GM18873 (cell line): ENCODE results near the gene STK25.
A peak's percentile ranks its signal among the peaks of the same experiment; 100 is the strongest.

Source experiments
- ATAC-seq: cut with Tn5 transposase; IDR thresholded peaks from one replicate; pipeline ENCODE4 v1.9.1; 2021; ENCODE audit warnings: mild to moderate bottlenecking, moderate library complexity, moderate number of reproducible peaks; ENCODE audit not compliant: unreplicated experiment, low FRiP score

STK25 gene

DNA sequence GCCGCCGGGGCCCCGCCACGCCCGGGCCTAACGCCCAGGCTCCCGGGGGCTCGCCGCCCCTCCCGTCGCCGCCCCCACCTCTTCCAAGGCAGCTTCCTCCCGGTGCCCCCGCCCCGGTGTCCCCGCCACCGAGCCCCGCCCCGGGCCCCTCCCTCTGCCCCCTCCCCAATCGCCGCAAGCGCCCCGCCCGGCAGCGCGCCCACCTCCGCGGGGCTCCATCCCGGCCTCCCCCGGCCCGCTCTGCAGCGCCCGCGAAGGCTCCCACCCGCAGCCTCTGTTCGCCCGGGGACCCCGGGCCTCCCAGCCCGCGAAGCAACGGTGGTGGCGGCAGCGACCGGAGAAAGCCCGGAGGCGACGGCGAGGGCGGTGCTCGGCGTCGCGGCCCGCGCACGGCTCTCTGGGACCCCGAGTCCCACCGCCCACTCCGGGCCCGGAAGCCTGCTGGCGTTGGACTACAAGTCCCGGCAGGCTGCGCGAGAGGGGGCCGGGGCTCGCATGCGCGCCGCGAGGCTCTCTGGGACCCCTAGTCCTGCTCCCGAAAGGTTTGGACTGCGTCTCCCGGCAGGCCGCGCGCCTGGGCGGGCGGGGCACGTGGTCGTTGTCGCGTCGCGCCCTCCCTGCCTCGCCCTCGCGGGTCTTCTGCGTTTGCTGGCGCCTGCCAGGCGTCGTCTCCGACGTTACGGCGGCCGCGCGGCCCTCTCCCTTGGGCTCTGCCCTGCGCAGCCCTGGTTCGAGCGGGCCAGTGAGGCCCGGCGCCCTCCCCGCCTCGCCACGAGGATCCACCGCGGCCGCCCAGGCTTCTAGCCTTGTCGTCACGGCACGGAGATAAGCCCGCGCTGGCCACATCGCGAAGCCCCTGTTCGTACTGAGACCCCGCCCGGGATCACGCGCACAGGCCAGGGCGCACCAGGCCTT lies at the start of gene STK25:
Gene STK25 (minus strand): TSS at position 345 of the 915 bp plus-strand sequence. CDS start 549 bp downstream, outside the sequence.
- peak; percentile 81 for ATAC-seq

DNA sequence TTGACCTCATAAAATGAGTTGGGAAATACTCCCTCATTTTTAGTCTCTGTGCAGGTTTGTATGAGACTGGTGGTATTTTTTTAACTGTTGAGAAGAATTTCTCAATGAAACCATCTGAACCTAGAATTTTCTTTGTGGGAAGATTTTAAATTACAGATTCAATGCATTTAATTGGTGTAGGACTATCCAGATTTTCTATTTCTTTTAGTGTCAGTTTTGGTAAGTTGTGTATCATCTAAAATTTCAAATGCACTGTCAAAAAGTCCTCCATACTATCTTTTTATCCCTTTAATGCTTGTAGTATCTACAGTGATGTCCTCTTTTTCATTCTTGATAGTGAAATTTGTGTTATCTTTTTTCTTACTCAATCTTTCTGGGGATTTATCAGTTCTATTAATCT lies 48.4 kb upstream of the STK25 start:
- ATAC-seq: no peak

DNA sequence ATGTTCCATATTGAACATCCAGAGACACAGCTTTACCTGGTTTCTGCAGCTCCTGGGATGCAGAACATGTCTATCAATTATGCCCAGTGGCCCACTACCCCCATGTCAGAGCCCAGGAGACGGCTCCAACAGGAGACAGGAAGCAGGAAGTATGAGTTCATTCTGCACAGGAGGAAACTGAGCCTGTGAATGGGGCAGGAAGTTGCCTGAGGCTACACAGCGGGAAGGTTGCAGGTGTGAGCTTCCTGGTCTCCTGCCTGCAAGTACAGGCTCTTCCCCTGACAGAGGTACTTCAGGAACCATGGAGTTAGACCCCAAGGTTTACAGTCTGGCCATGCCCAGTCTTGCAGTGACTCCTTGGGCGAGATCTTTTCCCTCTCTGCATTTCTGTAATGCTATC lies 47.3 kb upstream of the STK25 start:
- ATAC-seq: no peak

DNA sequence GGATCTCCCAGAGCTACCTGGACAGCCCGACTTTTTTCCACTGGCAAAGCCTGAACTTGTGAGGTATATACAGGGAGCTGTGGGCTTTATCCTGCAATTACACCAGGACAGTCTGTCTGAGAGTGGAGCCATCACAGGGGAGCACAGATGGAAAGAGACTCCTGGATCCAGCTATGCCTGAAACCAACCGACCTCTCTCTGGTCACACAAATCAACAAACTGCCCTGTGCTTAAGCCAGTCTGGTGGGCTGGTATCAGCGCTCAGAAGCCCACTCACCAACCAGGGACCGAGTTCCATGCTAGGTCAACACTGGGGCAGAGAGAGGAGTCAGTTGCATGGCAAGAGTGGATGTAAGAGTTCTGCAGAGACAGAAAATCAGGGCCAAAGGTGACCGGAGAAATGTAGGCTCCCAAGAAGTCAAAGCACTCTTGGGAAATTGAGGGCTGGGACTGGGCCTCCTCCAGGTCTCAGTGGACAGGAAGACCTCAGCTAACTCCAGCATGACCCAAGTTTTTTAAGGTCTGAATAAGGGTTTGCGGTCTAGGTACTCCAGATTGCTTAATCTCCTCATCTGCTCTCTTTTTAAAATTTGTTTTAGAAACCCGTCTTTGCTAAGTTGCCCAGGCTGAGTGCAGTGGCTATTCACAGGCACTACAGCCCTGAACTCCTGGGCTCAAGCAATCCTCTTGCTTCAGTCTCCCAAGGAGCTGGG lies 46.4 kb upstream of the STK25 start:
- ATAC-seq: no peak

DNA sequence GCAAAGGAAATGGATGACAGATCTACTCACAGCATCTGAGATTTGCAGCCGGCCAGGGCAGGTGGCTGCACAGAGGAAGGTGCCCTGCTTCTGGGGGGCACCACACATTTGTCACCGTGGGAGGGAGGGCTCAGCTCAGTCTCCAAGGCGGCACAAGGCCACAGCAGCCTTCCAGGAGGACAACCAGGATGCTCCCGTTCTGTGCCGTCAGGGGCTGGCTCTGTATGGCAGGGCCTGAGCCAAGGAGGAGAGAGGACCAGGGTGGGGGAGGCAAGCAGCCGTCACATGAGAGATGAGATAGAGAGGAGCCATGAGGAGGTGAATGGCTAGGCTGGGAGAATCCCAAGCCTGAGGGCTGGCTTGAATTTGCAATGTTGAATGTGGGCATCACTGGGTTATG lies 45.6 kb upstream of the STK25 start:
- ATAC-seq: no peak

DNA sequence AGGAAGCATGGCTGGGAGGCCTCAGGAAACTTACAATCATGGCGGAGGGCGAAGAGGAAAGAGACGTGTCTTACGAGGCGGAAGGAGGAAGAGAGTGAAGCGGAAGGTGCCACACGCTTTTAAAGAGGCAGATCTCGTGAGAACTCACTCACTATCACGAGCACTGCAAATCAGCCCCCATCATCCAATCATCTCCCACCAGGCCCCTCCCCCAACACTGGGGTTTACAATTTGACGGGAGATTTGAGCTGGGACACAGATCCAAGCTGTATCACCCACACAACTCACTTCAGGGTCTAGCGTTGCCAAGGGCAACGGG lies 45.1 kb upstream of the STK25 start:
- no peak for ATAC-seq

DNA sequence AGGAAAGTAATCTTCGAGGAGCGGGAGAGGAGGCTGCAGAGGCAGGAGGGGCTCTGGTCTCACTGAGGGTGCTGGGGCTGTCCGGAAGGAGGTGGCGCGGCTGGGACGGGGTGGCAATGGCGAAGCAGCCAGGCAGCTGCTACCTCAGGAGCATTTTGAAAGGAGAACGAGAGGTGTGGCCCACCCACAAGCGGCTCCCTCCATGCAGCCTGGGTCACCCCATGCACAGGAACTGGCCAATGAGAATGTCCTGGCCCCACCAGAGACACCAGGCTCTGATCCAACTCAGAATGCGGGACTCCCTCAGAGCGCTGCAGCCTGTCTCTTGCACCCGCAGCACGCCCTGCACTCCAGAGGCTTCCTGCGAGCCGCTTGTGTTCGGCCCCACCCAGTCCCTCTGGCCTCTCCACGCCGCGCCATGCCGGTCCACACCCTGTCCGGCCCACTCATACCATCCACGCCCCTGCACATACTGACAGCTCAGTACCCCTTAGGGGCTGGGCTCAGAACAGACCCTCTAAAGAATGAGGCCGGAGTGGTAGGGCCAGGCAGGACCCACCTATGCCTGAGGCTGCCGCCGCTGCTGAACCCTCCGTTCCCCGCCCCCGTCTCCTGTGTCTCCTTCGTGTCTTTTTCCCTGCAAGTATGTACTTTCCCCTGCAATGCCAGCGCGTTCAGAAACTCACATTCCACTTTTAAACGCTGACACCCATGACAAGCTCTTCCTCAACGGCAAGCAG lies 43.8 kb upstream of the STK25 start:
- ATAC-seq: no peak

DNA sequence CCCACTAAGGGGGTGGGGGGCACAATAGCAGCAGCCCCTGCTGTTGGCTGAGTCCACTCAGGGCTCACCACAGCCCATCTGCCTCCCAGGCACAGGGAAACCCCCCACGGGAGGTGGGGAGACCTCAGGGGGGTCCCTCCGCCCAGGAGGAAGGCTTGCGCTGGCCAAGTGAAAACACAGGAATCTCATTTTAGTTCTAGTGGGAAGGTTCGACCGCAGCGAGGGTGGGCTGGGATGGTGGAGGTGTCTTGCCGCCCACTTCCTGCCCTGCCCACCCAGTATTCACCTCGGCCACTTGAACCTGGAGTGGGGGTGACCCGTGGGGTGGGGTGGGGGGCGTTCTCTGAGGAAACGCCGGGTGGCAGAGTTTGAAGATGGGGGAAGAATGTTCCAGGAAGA lies 43.2 kb upstream of the STK25 start:
- no peak for ATAC-seq

DNA sequence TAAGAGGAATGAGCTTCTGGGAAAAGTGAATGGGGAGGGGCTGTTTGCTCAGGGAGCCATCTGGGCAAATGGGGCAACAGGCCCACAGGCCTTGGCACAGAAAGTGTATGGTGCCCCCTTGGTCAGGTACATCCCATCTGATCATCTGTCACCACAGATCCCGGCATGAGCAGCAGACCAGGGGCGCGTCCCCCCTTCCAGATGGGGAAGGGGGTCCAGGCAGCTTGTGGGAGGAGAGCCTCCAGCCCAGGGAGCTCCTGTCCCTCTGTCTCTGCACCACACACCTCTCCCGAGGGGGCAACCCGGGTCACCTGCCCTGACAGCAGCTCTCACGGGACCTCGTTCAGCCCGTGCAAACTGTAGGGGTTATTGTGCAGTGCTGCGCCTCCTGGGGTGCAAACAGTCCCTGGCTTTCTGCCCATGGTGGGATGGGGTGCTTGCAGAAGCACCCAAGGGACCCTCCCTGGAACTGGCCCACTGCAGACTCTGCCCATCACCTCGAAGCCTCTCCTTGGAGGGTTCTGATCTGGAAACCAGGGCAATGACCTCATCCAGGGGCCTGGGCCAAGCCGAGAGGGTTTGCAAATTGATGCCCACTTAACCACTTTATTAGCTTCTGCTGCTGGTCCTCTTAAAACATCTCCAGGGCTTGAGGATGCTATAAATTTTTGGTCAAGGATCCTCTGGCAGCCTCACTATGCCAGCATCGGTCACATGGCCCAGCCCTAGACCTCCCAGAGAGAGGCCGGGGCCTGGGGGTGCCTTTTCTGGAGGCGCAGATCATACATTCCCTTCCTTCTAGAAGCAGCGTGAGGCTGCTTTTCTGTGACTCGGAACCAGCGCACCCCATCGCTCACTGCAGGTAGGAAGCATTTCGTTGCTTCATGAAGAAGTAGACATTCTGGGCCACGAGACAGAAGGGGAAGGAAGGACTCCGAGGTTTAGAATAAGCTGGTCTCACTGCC lies 42.5 kb upstream of the STK25 start:
- no peak for ATAC-seq

DNA sequence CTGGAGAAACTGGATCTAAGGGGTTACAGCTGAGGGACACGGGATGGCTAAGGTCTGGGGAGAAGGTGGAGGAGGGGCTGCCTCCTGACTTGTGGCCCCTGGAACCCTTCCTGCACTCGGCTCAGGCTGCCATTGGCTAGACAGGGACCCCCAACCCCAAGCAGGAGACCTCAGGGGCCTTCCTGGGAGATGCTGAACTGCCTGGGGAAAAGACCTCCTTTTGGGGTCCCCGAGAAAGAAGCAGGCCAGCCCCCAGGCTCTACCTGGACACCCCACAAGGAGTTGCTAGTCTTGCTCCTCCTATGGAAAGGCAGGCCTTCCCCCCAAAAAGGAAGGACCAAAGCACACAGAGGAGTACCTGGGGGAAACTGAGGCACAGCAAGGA lies 40.1 kb upstream of the STK25 start:
- ATAC-seq: no peak

DNA sequence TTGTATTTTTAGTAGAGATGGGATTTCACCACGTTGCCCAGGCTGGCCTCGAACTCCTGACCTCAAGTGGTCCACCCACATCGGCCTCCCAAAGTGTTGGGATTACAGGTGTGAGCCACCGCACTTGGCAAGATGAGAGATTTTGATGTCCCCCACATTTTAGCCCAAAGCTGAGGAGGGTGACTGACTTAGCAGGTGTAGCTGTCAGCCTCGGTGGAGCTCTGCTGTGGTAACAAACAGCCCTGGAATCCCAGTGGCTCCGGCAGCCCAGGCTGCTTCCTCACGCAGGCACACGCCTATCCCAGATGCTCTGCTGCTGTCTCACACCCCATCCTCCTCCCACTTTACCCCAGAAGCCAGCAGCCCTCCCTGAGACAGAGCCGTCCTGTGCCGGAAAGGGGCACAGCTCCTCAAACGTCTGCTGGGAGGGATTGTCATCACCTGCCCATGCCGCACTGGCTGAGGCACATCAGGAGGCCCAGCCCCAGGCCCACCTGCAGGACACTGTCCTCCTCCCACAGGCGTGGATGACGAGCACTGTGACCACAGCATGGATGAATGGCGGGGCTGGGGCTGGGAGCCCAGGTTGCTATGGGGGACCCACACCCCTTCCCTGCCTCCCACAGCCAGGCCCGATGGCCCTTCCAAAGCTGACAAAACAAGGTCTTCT lies 39.5 kb upstream of the STK25 start:
- ATAC-seq: no peak

DNA sequence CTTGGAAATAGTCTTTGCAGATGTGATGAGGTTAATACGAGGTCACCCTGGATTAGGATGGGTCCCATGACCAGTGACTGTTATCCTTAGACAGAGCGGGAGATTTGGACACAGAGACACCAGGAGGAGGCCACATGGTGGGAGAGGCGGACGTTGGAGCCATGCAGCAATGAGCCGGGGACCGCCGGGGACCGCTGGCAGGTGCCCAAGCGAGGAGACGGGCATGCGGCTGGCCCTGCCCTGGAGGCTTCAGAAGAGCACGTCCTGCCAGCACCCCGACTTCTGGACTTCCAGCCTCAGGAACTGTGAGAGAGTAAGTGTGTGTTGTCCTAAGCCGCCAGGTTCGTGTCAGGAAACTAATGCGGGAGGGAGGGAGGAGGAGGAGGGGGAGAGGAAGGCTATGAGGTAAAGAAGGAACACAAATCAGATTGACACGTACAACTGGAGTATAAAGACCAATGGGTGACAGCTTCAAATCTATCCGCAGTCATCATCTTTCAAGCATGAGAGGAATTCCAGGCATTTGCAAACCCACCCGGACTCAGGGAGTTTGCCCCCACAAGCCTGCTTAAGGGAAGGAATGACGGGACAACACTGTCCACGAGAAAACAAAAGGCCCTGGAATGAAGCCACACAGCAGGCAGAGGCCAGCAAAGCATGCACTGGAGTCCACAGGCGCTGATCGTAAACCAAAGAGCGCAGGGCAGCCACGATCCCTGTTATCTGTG lies 38.6 kb upstream of the STK25 start:
- no peak for ATAC-seq

DNA sequence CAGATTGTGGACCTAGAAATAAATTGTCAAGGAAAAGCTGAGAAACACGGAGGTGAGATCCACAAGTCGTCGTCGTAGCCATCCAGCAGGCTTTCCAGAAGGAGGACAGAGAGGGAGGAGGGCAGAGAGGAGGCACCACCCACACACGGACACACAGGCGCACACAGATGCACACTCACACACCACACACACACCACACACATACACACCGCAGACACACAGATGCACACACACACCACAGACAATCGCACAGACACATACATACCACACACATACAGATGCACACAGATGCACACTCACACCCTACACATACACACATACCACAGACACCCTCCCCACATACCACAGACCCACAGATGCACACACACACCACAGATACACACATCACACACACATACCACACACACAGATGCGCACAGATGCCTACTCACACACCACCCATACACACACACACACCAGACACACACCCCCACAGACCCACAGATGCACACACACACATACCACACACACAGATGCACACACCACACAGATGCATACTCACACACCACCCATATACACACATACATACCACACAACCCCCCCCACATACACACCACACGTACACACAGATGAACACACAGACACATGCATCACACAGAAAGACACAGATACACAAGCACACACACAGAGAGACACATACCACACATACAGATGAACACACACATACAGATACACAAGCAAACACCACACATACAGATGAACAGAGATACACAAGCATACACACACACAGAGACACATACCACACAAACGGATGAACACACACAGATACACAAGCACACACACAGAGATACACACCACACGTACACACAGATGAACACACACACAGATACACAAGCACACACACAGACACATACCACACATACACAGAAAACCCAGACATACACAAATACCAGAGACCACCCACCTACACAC lies 37.4 kb upstream of the STK25 start:
- no peak for ATAC-seq

DNA sequence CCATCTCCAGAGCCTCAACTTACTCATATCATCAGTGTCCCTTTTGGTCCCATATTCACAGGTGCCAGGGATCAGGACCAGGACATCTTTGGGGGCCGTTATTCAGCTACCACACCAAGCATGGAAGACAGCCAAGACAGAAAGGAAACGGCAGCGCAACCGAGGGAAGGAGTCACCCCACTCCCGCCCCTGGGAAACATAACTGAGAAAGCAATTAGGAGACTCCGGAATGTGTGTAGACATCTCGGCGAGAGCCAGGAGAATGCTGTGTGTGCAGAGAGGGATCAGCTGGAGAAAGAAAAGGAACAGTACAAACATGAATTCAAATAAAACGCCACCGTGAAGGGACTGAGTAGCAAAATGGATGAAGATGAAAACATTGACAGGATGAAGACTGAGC lies 36.7 kb upstream of the STK25 start:
- no peak for ATAC-seq

DNA sequence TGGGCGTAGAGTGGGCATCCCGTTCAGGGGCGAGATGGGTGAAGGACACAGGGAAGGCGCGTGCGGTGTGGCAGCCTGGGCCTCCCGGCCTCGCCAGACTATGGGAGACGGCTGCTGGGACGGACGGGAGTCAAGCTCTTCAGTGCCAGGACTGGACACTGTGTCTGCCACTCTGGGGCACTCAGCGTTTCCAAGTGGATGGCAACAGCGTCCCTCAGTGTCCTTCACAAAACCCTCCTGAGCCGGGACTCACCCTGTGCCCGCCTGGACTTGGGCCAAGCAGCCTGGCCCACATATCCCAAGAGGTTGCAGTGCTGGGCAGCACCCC lies 33.9 kb upstream of the STK25 start:
- ATAC-seq: no peak

DNA sequence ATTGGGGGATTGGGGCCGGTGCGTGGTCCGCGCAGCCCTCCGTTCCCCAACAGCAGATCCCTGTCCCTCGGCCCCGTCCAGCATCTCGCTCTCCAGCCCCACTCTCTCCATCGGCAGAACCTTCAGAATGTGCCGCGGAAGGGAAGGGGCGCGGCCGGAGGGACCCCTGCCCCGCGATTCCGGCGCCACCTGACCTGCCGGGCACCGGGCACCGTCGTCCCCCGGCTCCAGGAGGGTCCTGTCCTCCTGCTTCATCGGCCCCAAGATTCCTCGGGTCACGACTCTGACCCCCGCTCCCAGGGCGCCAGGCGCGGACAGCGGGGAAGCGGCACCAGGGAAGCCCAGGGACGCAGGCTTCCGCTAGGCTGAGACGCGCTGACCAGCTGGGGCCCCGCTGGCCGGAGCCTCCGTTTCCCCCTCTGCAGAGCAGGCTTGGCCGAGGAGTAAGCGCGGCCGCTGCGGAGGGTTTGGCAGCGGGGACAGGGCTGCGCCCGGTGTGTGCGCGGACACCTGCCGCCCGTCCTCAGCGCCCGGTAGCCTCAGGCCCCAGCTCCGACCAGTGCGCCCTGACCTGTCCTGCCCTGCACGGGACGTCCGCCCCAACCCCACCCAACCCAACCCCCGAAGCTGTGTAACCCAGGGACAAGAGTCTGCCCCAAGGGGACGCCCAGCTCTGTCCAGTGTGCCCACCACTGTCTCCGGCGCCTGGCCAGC lies 33.3 kb upstream of the STK25 start:
- no peak for ATAC-seq

DNA sequence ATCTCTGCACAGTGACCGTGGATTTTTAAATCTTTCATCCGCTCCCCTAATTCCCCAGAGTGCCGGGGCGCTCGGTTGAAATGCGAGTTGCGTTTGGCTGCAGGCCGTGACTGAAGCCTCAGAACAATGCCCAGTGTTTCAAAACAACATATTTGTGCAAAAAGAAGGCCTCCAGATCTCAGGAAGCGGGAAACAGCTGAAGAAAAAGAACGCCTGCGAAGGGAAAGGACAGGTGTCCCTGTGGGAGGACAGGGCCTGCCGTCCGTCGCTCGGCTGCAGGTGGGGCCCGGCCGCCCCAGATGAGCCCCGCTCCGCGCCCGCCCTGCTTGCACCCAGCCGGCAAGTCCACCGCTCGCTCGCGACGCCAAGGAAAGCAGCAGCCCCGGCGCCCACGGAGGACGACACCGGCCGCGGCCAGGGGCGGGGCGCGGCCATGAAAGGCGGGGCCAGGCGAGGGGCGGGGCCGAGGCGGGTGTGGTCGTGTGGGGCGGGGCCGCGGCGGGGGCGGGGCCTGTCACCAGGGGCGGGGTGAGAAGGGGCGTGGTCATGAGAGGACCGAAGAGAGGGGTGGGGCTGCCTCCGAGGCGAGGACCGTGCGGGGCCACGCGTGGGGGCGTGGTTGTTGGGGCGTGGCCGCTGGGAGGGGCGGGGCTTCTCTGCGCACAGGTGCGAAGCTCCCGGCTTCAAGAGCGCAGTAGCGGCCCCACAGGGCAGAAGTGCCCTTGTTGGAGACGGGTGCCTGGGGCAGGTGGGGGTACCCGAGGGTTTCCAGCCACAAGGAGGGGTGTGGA lies 32.6 kb upstream of the STK25 start:
- no peak for ATAC-seq
